ENCODE results near the gene PMM2.
"Not testable (repeated sequence)": the region's sequence is repeated elsewhere in the genome, so short reads cannot be mapped to it uniquely, and the experiment has no call there.

The PMM2 gene

GRCh38 chr16:8866884-8867215, 69.2 kb downstream of the PMM2 start:
- DNase-seq (ENCODE audit: low read depth in 2 of 2) = no peak

- no peak for DNase-seq (ENCODE audit: low read depth in 2 of 2)
These were observed 69.7 kb downstream of the PMM2 start for GRCh38 chr16:8867216-8867931.

- peak in 1 of 2 donors; percentile 32 for DNase-seq (ENCODE audit: low read depth in 2 of 2)
These were observed 70.3 kb downstream of the PMM2 start for GRCh38 chr16:8867932-8868415.

- DNase-seq (ENCODE audit: low read depth in 2 of 2) = peak; percentile 63 to 72
These were observed 71.0 kb downstream of the PMM2 start, which contains the start of gene CARHSP1 for GRCh38 chr16:8868416-8869211. Gene CARHSP1 (minus strand): TSS chr16:8869006. CDS start chr16:8859328, 9,678 bp downstream.

- no peak for DNase-seq (ENCODE audit: low read depth in 2 of 2)
These were observed 71.8 kb downstream of the PMM2 start for GRCh38 chr16:8869212-8869987.

GRCh38 chr16:8869988-8870241, 72.3 kb downstream of the PMM2 start:
- not testable (repeated sequence) for DNase-seq (ENCODE audit: low read depth in 2 of 2)

GRCh38 chr16:8872071-8872470, 74.4 kb downstream of the PMM2 start:
- no peak for DNase-seq (ENCODE audit: low read depth in 2 of 2)

GRCh38 chr16:8872967-8873865, 75.6 kb downstream of the PMM2 start:
- DNase-seq (ENCODE audit: low read depth in 2 of 2) = no peak

- DNase-seq (ENCODE audit: low read depth in 2 of 2) = not testable (repeated sequence)
These were observed 76.2 kb downstream of the PMM2 start for GRCh38 chr16:8873866-8874195.

- DNase-seq (ENCODE audit: low read depth in 2 of 2) = no peak
These were observed 76.7 kb downstream of the PMM2 start for GRCh38 chr16:8874388-8874787.

GRCh38 chr16:8875317-8875716, 77.7 kb downstream of the PMM2 start:
- not testable (repeated sequence) for DNase-seq (ENCODE audit: low read depth in 2 of 2)

- DNase-seq (ENCODE audit: low read depth in 2 of 2) = no peak
These were observed 80.4 kb downstream of the PMM2 start for GRCh38 chr16:8877894-8878522.

GRCh38 chr16:8878523-8878911, 80.9 kb downstream of the PMM2 start:
- no peak for DNase-seq (ENCODE audit: low read depth in 2 of 2)

- DNase-seq (ENCODE audit: low read depth in 2 of 2) = no peak
These were observed 83.3 kb downstream of the PMM2 start for GRCh38 chr16:8880839-8881510.

GRCh38 chr16:8882041-8882617, 84.5 kb downstream of the PMM2 start, which contains the start of gene LITAFD:
Gene LITAFD (plus strand): TSS chr16:8882351. CDS start chr16:8884356, 2,005 bp downstream.
- DNase-seq (ENCODE audit: low read depth in 2 of 2) = no peak

GRCh38 chr16:8882725-8883377, 85.2 kb downstream of the PMM2 start:
- DNase-seq (ENCODE audit: low read depth in 2 of 2) = no peak

GRCh38 chr16:8885674-8886592, 88.3 kb downstream of the PMM2 start:
- no peak for DNase-seq (ENCODE audit: low read depth in 2 of 2)
